Prostate gland (tissue), 2 donors: Measurements from ENCODE around the gene SH2D6. TPM values are rescaled to one million over a fixed set of nuclear protein-coding genes. Genes with fewer than 3 reads are reported as not detected.

ENCODE experiments used
- DNase-seq: peaks from one replicate; pipeline ENCODE4 v3.0.0-alpha.2; 2019; ENCODE audit warnings: low spot score
- H3K27ac ChIP-seq, 2 donors: fragments of 200-600 bp; sonication (generic); 2 replicates each; pipeline ENCODE4 v1.5.1; 2017 to 2019
- H3K27me3 ChIP-seq: fragments of 200-600 bp; sonication (generic); replicated peaks from 2 replicates; pipeline ENCODE4 v1.5.1; 2019; ENCODE audit not compliant: insufficient read depth
- H3K36me3 ChIP-seq, 2 donors: fragments of 200-600 bp; sonication (generic); 1 replicate in 1 of 2; 2 replicates in 1 of 2; pipeline versions ENCODE4 v1.5.1 to v1.8.1; 2017 to 2019
- H3K4me1 ChIP-seq: fragments of 200-600 bp; sonication (generic); replicated peaks from 2 replicates; pipeline ENCODE4 v1.5.1; 2019
- H3K4me3 ChIP-seq, 2 donors: fragments of 200-600 bp; sonication (generic); 2 replicates each; pipeline ENCODE4 v1.5.1; 2017 to 2019
- H3K9me3 ChIP-seq: fragments of 200-600 bp; sonication (generic); 2 replicates; pipeline ENCODE4 v1.5.1; 2017
- POLR2A ChIP-seq: fragments of 450-650 bp; IDR thresholded peaks from one replicate; pipeline ENCODE4 v1.6.1; 2016; ENCODE audit warnings: antibody characterized with exemption, mild to moderate bottlenecking
- POLR2AphosphoS5 ChIP-seq: sonication (generic); formaldehyde crosslinking; IDR thresholded peaks from one replicate; pipeline ENCODE4 v1.6.1; 2017; ENCODE audit warnings: antibody characterized with exemption
- WGBS: methylation state at CpG from one replicate; pipeline ENCODE4 v1.1.5; 2018; 5-methylcytosine and 5-hydroxymethylcytosine counted together
- intact Hi-C: fragments of 100-400 bp; cut with DNase I; formaldehyde crosslinking; loops from one replicate; pipeline ENCODE4 v1.14.2; 2022
- total RNA-seq, 2 donors: library from RNA; depleted of rRNA; stranded (reverse); fragments of >200 nt; gene quantifications; one replicate each; pipeline ENCODE4 v1.1.0, GENCODE V29; 2016
- TF ChIP-seq, protein P1 (sequence below), 4 experiments: fragments of 200-600 bp in 2 of 4; fragments of 450-650 bp in 2 of 4; sonication (generic) in 2 of 4; IDR thresholded peaks; 1 replicate in 3 of 4; 2 replicates in 1 of 4; pipeline ENCODE4 v1.5.1; 2016 to 2019; ENCODE audit warnings: antibody characterized with exemption in 4 of 4, mild to moderate bottlenecking in 2 of 4, moderate library complexity in 2 of 4

SH2D6 gene
- total RNA-seq, 2 donors from 2014 or later, result 0.23 to 1.8 TPM

DNA sequence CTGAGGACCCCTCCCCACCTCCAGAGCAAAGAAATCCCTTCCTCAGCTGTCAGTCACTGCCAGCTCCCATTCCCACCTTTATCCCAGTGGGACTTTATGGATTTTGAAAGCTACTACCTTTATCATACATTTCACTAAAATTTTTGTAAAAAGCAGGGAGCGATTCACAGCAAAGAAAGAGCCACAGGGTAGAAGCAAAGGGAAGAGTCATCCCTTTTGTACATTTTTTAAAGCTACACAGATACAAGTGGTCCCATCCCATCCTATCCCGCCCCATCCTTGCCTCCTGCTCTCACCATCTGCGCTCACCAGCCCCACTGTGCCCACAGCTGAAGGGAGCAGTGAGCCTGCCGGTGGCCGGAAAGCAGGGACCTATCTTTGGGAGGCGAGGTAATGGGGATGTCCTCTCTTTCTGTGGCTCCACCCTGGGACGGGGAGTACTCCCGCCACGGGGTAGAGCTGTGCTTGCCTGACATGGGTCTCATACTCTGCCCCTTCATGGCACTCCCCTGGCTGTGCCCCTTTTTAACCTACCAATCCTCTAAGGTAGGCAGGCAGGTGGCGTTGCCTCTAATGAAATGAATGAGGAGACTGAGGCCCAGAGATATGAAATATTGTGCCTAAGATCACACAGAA, 13.2 kb downstream of the SH2D6 start:
- no peak for DNase-seq
- Histone ChIP-seq H3K4me3 (no peak overlapping the region), H3K9me3 (no peaks in the 10 kb centered on the region), H3K27ac (no peak overlapping the region), H3K4me1 (no peaks in the 10 kb centered on the region), H3K36me3 (no peaks in the 10 kb centered on the region), H3K27me3 (no peaks in the 10 kb centered on the region)
- TF ChIP-seq, protein P1, sequence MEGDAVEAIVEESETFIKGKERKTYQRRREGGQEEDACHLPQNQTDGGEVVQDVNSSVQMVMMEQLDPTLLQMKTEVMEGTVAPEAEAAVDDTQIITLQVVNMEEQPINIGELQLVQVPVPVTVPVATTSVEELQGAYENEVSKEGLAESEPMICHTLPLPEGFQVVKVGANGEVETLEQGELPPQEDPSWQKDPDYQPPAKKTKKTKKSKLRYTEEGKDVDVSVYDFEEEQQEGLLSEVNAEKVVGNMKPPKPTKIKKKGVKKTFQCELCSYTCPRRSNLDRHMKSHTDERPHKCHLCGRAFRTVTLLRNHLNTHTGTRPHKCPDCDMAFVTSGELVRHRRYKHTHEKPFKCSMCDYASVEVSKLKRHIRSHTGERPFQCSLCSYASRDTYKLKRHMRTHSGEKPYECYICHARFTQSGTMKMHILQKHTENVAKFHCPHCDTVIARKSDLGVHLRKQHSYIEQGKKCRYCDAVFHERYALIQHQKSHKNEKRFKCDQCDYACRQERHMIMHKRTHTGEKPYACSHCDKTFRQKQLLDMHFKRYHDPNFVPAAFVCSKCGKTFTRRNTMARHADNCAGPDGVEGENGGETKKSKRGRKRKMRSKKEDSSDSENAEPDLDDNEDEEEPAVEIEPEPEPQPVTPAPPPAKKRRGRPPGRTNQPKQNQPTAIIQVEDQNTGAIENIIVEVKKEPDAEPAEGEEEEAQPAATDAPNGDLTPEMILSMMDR (IDR thresholded peaks at IDR 0.05), result no peak
- TF ChIP-seq POLR2AphosphoS5 (no peak), POLR2A (no peak)
- intact Hi-C loops, result no loop called here
- 87% methylated on average over 10 of the region's 10 CpGs for WGBS

DNA sequence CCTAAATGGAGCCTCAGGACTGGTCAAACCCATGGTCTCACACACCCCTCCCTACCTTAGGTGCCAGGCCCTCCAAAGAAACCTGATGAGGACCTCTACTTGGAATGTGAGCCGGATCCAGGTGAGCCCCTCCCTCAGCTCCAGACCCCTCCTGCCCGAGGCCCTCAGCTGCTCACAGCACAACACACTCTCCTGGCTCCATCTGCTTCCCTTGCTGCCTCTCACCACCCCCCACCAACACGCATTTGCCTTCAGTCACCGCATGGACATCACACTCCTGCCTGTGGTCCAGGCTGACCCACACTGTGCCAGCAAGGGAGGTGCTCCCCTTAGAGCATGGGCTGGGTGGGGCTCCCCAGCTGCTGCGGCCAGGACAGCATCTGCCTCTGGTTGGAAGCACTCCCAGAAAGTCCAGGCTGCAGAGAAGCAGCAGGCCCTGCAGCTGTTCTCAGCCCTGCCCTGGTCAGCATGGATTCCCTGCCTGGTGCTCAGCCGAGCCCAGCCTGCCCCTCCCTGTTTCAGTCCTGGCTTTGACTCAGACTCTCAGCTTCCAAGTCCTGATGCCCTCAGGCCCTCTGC, 15.1 kb downstream of the SH2D6 start:
- peak overlapping the region; percentile 34 to 50 for H3K27ac ChIP-seq
- H3K9me3 ChIP-seq, result no peaks in the 10 kb centered on the region
- intact Hi-C loops, result no loop called here
- peaks cover 4% of the 10 kb centered on the region for H3K4me1 ChIP-seq
- H3K36me3 ChIP-seq, result no peaks in the 10 kb centered on the region
- TF ChIP-seq, protein P1 (IDR thresholded peaks at IDR 0.05), result no peak
- peak; percentile 45 for TF ChIP-seq POLR2AphosphoS5
- H3K4me3 ChIP-seq, result no peak overlapping the region
- 39% methylated on average over 5 of the region's 6 CpGs for WGBS
- H3K27me3 ChIP-seq, result no peaks in the 10 kb centered on the region
- DNase-seq, result no peak

DNA sequence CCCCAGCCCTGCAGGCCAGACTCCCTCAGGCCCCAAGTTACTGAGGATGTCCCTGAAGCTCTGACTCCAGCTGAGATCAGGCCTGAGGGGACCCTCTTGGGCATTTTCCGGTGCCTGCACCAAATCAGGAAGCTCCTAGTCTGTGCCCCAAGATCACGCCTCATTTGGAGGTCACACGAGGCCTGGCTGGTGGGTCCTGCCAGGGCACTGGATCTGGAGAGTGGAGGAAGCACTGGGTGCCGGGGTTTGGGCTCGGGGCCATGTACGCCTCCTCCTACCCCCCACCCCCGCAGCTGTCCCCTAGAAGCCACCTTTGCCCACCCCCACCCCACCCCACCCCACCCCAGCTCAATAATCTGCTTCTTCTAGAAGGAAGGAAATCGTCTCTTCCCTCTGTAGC, 16.2 kb downstream of the SH2D6 start:
- intact Hi-C loops, result no loop called here
- WGBS, result 81% methylated on average over 8 of the region's 8 CpGs
- peaks cover 4% of the 10 kb centered on the region for H3K4me1 ChIP-seq

DNA sequence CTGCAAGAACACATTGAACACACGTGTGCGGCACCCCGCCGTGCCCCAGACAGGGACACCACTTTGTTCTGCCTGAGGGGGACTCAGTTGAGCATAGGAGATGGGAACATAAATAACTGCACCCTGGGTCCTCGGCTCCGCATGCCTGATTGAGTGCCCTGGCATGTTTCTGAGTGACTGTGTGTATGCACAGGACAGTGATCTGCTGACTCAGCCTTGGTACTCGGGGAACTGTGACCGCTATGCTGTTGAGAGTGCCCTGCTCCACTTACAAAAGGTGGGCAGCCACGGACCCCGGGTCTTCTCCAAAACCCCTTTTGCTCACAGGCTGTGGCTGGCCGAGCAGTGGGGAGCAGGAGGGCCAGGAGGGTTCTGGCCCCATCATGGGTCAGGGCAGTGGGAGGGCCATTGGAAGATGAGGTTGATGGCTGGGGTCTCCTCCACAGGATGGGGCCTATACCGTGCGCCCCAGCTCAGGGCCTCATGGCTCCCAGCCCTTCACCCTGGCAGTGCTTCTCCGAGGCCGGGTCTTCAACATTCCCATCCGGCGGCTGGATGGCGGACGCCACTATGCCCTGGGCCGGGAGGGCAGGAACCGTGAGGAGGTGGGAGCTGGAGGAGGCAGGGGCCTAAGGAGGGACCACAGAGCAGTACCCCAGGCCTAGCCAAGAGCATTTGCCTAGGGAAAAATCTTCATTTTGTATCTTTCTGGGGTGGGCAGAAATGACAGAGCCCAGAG, 16.9 kb downstream of the SH2D6 start:
- Histone ChIP-seq H3K27ac (no peak overlapping the region), H3K36me3 (no peaks in the 10 kb centered on the region), H3K4me3 (no peak overlapping the region), H3K9me3 (no peaks in the 10 kb centered on the region), H3K27me3 (no peaks in the 10 kb centered on the region), H3K4me1 (peaks cover 4% of the 10 kb centered on the region)
- intact Hi-C loops, result no loop called here
- WGBS, result 91% methylated on average over 21 of the region's 21 CpGs
- DNase-seq, result no peak
- TF ChIP-seq POLR2AphosphoS5, result no peak
- TF ChIP-seq, protein P1 (IDR thresholded peaks at IDR 0.05), result no peak
- TF ChIP-seq POLR2A, result no peak

More for the DNA sequence above, 16.2 kb downstream of the SH2D6 start:
- Histone ChIP-seq H3K36me3 (no peaks in the 10 kb centered on the region), H3K27me3 (no peaks in the 10 kb centered on the region), H3K9me3 (no peaks in the 10 kb centered on the region), H3K4me3 (no peak overlapping the region), H3K27ac (peak overlapping the region in 1 of 2 donors; percentile 34)
- no peak for DNase-seq
- TF ChIP-seq POLR2A, result no peak
- TF ChIP-seq POLR2AphosphoS5, result no peak
- TF ChIP-seq, protein P1 (IDR thresholded peaks at IDR 0.05), result no peak
